ENCODE results near the gene MGLL.

Gene MGLL

GRCh38 chr3:127824151-127824825 is 2.0 kb upstream of the MGLL start:
- H3F3A ChIP-seq (ENCODE audit: insufficient read depth, low read length) = no peaks in the 10 kb centered on the region
- H2AFZ ChIP-seq (ENCODE audit: low read length) = no peak overlapping the region
- H3K27ac ChIP-seq (ENCODE audit: low read depth, low read length, poor library complexity, severe bottlenecking) = no peak overlapping the region
- H3K4me1 ChIP-seq (ENCODE audit: insufficient read depth, low read length, severe bottlenecking) = no peaks in the 10 kb centered on the region
- TF ChIP-seq CTCF (IDR thresholded peaks at IDR 0.05; ENCODE audit: low read length) (no peak), EZH2 (IDR thresholded peaks at IDR 0.05; ENCODE audit: borderline replicate concordance, low read length) (no peak)
- H3K9me3 ChIP-seq (ENCODE audit: low read length) = no peaks in the 10 kb centered on the region; the same call in 1 of the 2 replicates
- H3K79me2 ChIP-seq (ENCODE audit: insufficient read depth, low read length) = no peaks in the 10 kb centered on the region
- H3K9me2 ChIP-seq (ENCODE audit: low read depth, low read length) = no peaks in the 10 kb centered on the region
- peaks cover 6% of the 10 kb centered on the region; the same call in 1 of the 2 replicates for H3K27me3 ChIP-seq (ENCODE audit: insufficient read depth, low read length)
- no peaks in the 10 kb centered on the region; the same call in 1 of the 2 replicates for H3K36me3 ChIP-seq (ENCODE audit: insufficient read depth, low read length)
- H3K4me3 ChIP-seq (ENCODE audit: low read depth, low read length, poor library complexity, severe bottlenecking) = no peak overlapping the region
- H4K20me1 ChIP-seq (ENCODE audit: insufficient read depth, low read length) = no peaks in the 10 kb centered on the region
- no peak overlapping the region for H3K4me2 ChIP-seq (ENCODE audit: low read length)
- no peak overlapping the region for H3K9ac ChIP-seq (ENCODE audit: low read length)

GRCh38 chr3:127823426-127823857 is 1.1 kb upstream of the MGLL start:
- H3K9me2 ChIP-seq (ENCODE audit: low read depth, low read length) = no peaks in the 10 kb centered on the region
- no peak overlapping the region for H3K4me3 ChIP-seq (ENCODE audit: low read depth, low read length, poor library complexity, severe bottlenecking)
- H2AFZ ChIP-seq (ENCODE audit: low read length) = no peak overlapping the region
- H3K9ac ChIP-seq (ENCODE audit: low read length) = no peak overlapping the region
- no peaks in the 10 kb centered on the region for H3K4me1 ChIP-seq (ENCODE audit: insufficient read depth, low read length, severe bottlenecking)
- H3K27me3 ChIP-seq (ENCODE audit: insufficient read depth, low read length) = peaks cover 6% of the 10 kb centered on the region; the same call in 1 of the 2 replicates
- H3K36me3 ChIP-seq (ENCODE audit: insufficient read depth, low read length) = no peaks in the 10 kb centered on the region; the same call in 1 of the 2 replicates
- H3K79me2 ChIP-seq (ENCODE audit: insufficient read depth, low read length) = no peaks in the 10 kb centered on the region
- TF ChIP-seq CTCF (IDR thresholded peaks at IDR 0.05; ENCODE audit: low read length) (no peak), EZH2 (IDR thresholded peaks at IDR 0.05; ENCODE audit: borderline replicate concordance, low read length) (no peak)
- no peaks in the 10 kb centered on the region for H3F3A ChIP-seq (ENCODE audit: insufficient read depth, low read length)
- H3K9me3 ChIP-seq (ENCODE audit: low read length) = no peaks in the 10 kb centered on the region
- no peak overlapping the region for H3K27ac ChIP-seq (ENCODE audit: low read depth, low read length, poor library complexity, severe bottlenecking)
- H3K4me2 ChIP-seq (ENCODE audit: low read length) = no peak overlapping the region
- H4K20me1 ChIP-seq (ENCODE audit: insufficient read depth, low read length) = no peaks in the 10 kb centered on the region

- Histone ChIP-seq H3F3A (ENCODE audit: insufficient read depth, low read length) (no peaks in the 10 kb centered on the region), H4K20me1 (ENCODE audit: insufficient read depth, low read length) (no peaks in the 10 kb centered on the region), H2AFZ (ENCODE audit: low read length) (no peak overlapping the region), H3K4me2 (ENCODE audit: low read length) (peak overlapping the region; percentile 50), H3K4me3 (ENCODE audit: low read depth, low read length, poor library complexity, severe bottlenecking) (peak overlapping the region; percentile 38), H3K36me3 (ENCODE audit: insufficient read depth, low read length) (no peaks in the 10 kb centered on the region; the same call in 1 of the 2 replicates), H3K9me3 (ENCODE audit: low read length) (no peaks in the 10 kb centered on the region), H3K79me2 (ENCODE audit: insufficient read depth, low read length) (no peaks in the 10 kb centered on the region), H3K27me3 (ENCODE audit: insufficient read depth, low read length) (peaks cover 6% of the 10 kb centered on the region; the same call in 1 of the 2 replicates), H3K9ac (ENCODE audit: low read length) (no peak overlapping the region), H3K9me2 (ENCODE audit: low read depth, low read length) (no peaks in the 10 kb centered on the region), H3K4me1 (ENCODE audit: insufficient read depth, low read length, severe bottlenecking) (no peaks in the 10 kb centered on the region), H3K27ac (ENCODE audit: low read depth, low read length, poor library complexity, severe bottlenecking) (no peak overlapping the region)
- TF ChIP-seq EZH2 (IDR thresholded peaks at IDR 0.05; ENCODE audit: borderline replicate concordance, low read length) (no peak), CTCF (IDR thresholded peaks at IDR 0.05; ENCODE audit: low read length) (no peak)
These were observed 539 bp upstream of the MGLL start for GRCh38 chr3:127822682-127823425.

All from OCI-LY1 (cell line).